WTC11 (cell line): ENCODE measurements around the gene KIAA1755. TPM values are rescaled to one million over a fixed set of nuclear protein-coding genes. Genes with fewer than 3 reads are reported as not detected.
A peak's percentile ranks its signal among the peaks of the same experiment; 100 is the strongest.

Experiments used
- ATAC-seq: fragments of 200-7000 bp; cut with Tn5 transposase; 2 replicates; pipeline ENCODE4 v1.10.0; 2021; ENCODE audit warnings: mild to moderate bottlenecking, moderate library complexity
- CTCF ChIA-PET: fragments of 300-600 bp; sonication (Branson Sonifier 250); formaldehyde crosslinking; loops from one replicate; lab custom pipeline; 2021; ENCODE audit warnings: antibody characterized with exemption; lab: Charles Lee
- POLR2A ChIA-PET: fragments of 350-600 bp; sonication (Branson Sonifier 250); formaldehyde crosslinking; loops from one replicate; lab custom pipeline; 2021; ENCODE audit warnings: antibody characterized with exemption; lab: Charles Lee
- DNase-seq: peaks from one replicate; pipeline ENCODE4 v3.0.0; 2021; ENCODE audit warnings: low spot score
- H3K27ac Mint-ChIP-seq: 2 replicates; pipeline ENCODE4 v1.8.0; 2021; ENCODE audit warnings: mixed read lengths
- H3K27me3 Mint-ChIP-seq: 2 replicates; pipeline ENCODE4 v1.8.0; 2021; ENCODE audit warnings: low read depth, mild to moderate bottlenecking, moderate library complexity, mixed read lengths
- H3K36me3 Mint-ChIP-seq: 2 replicates; pipeline ENCODE4 v1.8.0; 2021; ENCODE audit warnings: mixed read lengths
- H3K4me1 Mint-ChIP-seq: 2 replicates; pipeline ENCODE4 v1.8.0; 2022; ENCODE audit warnings: mixed read lengths
- H3K4me3 Mint-ChIP-seq: 2 replicates; pipeline ENCODE4 v1.8.0; 2021; ENCODE audit warnings: mild to moderate bottlenecking, moderate library complexity, mixed read lengths
- H3K9me3 Mint-ChIP-seq: 2 replicates; pipeline ENCODE4 v1.8.0; 2021; ENCODE audit warnings: mixed read lengths
- ARID4B ChIP-seq: sonication (generic); formaldehyde crosslinking; IDR thresholded peaks from 2 replicates; pipeline ENCODE4 v1.8.0; 2023; ENCODE audit warnings: missing genetic modification reagents, mild to moderate bottlenecking, borderline replicate concordance
- ATF2 ChIP-seq: sonication (generic); formaldehyde crosslinking; IDR thresholded peaks from 2 replicates; pipeline ENCODE4 v1.8.1; 2022; ENCODE audit warnings: low read depth, missing genetic modification reagents, borderline replicate concordance
- FOXK1 ChIP-seq: sonication (generic); formaldehyde crosslinking; IDR thresholded peaks from 2 replicates; pipeline ENCODE4 v1.8.0; 2022; ENCODE audit warnings: mild to moderate bottlenecking, moderate library complexity, missing genetic modification reagents
- HMGA2 ChIP-seq: fragments of 250-450 bp; sonication (Bioruptor Pico); IDR thresholded peaks from 2 replicates; pipeline ENCODE4 v1.4.0; 2021; ENCODE audit warnings: mild to moderate bottlenecking, moderate library complexity
- JAZF1 ChIP-seq: fragments of 250-450 bp; sonication (Bioruptor Pico); IDR thresholded peaks from 2 replicates; pipeline ENCODE4 v1.9.0; 2021; ENCODE audit warnings: moderate library complexity, mild to moderate bottlenecking, inconsistent platforms
- JUN ChIP-seq: sonication (generic); formaldehyde crosslinking; IDR thresholded peaks from 2 replicates; pipeline ENCODE4 v1.8.0; 2023; ENCODE audit warnings: mild to moderate bottlenecking, missing genetic modification reagents
- MXD4 ChIP-seq: fragments of 250-450 bp; sonication (Bioruptor Pico); IDR thresholded peaks from 2 replicates; pipeline ENCODE4 v1.8.0; 2021; ENCODE audit warnings: mild to moderate bottlenecking, moderate library complexity, borderline replicate concordance
- NR1H2 ChIP-seq: sonication (generic); formaldehyde crosslinking; IDR thresholded peaks from 2 replicates; pipeline ENCODE4 v1.9.0; 2021; ENCODE audit warnings: mild to moderate bottlenecking, moderate library complexity, missing genetic modification reagents
- NR3C1 ChIP-seq: sonication (generic); formaldehyde crosslinking; conservative IDR thresholded peaks from 2 replicates; pipeline ENCODE4 v1.8.1; 2023; ENCODE audit warnings: low read depth, mild to moderate bottlenecking, missing genetic modification reagents
- PREB ChIP-seq: sonication (generic); formaldehyde crosslinking; IDR thresholded peaks from 2 replicates; pipeline ENCODE4 v1.8.1; 2022; ENCODE audit warnings: mild to moderate bottlenecking, missing genetic modification reagents, moderate library complexity, borderline replicate concordance
- RORB ChIP-seq: fragments of 250-450 bp; sonication (Bioruptor Pico); IDR thresholded peaks from 2 replicates; pipeline ENCODE4 v1.9.0; 2021; ENCODE audit warnings: mild to moderate bottlenecking
- ZBTB21 ChIP-seq: sonication (generic); formaldehyde crosslinking; IDR thresholded peaks from 2 replicates; pipeline ENCODE4 v1.8.1; 2023; ENCODE audit warnings: mild to moderate bottlenecking, missing genetic modification reagents, borderline replicate concordance
- ZMAT4 ChIP-seq: fragments of 250-450 bp; sonication (Bioruptor Pico); IDR thresholded peaks from 2 replicates; pipeline ENCODE4 v1.9.0; 2021; ENCODE audit warnings: mild to moderate bottlenecking
- ZNF232 ChIP-seq: sonication (generic); formaldehyde crosslinking; IDR thresholded peaks from 2 replicates; pipeline ENCODE4 v1.8.0; 2022; ENCODE audit warnings: mild to moderate bottlenecking, missing genetic modification reagents
- ZNF281 ChIP-seq: sonication (generic); formaldehyde crosslinking; IDR thresholded peaks from 2 replicates; pipeline ENCODE4 v1.8.0; 2023; ENCODE audit warnings: mild to moderate bottlenecking, missing genetic modification reagents
- ZNF671 ChIP-seq: fragments of 250-450 bp; sonication (Bioruptor Pico); IDR thresholded peaks from 2 replicates; pipeline ENCODE4 v1.8.0; 2021; ENCODE audit warnings: mild to moderate bottlenecking
- total RNA-seq: library from RNA; stranded (reverse); gene quantifications from 3 replicates; pipeline ENCODE4 v1.2.3, GENCODE V29; 2021
- TF ChIP-seq, protein P1 (sequence below): sonication (generic); formaldehyde crosslinking; IDR thresholded peaks from 2 replicates; pipeline ENCODE4 v1.8.1; 2023; ENCODE audit warnings: mild to moderate bottlenecking, missing genetic modification reagents
- TF ChIP-seq, protein P2 (sequence below): fragments of 250-450 bp; sonication (Bioruptor Pico); IDR thresholded peaks from 2 replicates; pipeline ENCODE4 v2.1.2; 2022; ENCODE audit warnings: mild to moderate bottlenecking, moderate library complexity

Gene KIAA1755
- total RNA-seq, 1 experiment from 2014 or later = 0.50 TPM

GRCh38 chr20:38302786-38303185 lies 42.3 kb upstream of the KIAA1755 start:
- TF ChIP-seq ZNF281 (CRISPR knock-in tag) = no peak
- no peak for TF ChIP-seq JUN (CRISPR knock-in tag)
- TF ChIP-seq HMGA2 (CRISPR knock-in tag) = no peak
- TF ChIP-seq ZMAT4 (CRISPR knock-in tag) = no peak
- no peak for TF ChIP-seq JAZF1
- TF ChIP-seq, all 79 proteins: peak for 0
- Mint-ChIP-seq H3K27ac (no peak overlapping the region), H3K4me1 (peaks cover 11% of the 10 kb centered on the region), H3K9me3 (no peaks in the 10 kb centered on the region), H3K27me3 (no peaks in the 10 kb centered on the region), H3K36me3 (no peaks in the 10 kb centered on the region), H3K4me3 (no peak overlapping the region)
- CTCF ChIA-PET = interaction anchor here (0.8 to 1.4 kb wide), 2 partner anchors 43 to 50 kb away, joined by 3 to 4 read pairs; no protein-coding TSS in a partner anchor
- no peak for ATAC-seq
- POLR2A ChIA-PET = no interaction called here
- peak; percentile 42 for DNase-seq

- TF ChIP-seq ATF2 (CRISPR knock-in tag) (no peak), NR1H2 (CRISPR knock-in tag) (no peak), FOXK1 (CRISPR knock-in tag) (no peak), ZNF232 (CRISPR knock-in tag) (no peak), RORB (CRISPR knock-in tag) (no peak)
- Mint-ChIP-seq H3K4me3 (no peak overlapping the region), H3K27me3 (no peaks in the 10 kb centered on the region), H3K9me3 (no peaks in the 10 kb centered on the region), H3K27ac (no peak overlapping the region), H3K4me1 (peaks cover 11% of the 10 kb centered on the region), H3K36me3 (no peaks in the 10 kb centered on the region)
- ATAC-seq = no peak
- CTCF ChIA-PET = interaction anchor here (0.7 to 2.1 kb wide), 3 partner anchors 10 to 244 kb away, joined by 3 to 7 read pairs (median 3); no protein-coding TSS in a partner anchor
- no peak for DNase-seq
- POLR2A ChIA-PET = interaction anchor here (0.7 kb wide), 1 partner anchor 117 kb away, joined by 3 read pairs; no protein-coding TSS in a partner anchor
Measured at GRCh38 chr20:38301309-38301708, 40.8 kb upstream of the KIAA1755 start.

DNA sequence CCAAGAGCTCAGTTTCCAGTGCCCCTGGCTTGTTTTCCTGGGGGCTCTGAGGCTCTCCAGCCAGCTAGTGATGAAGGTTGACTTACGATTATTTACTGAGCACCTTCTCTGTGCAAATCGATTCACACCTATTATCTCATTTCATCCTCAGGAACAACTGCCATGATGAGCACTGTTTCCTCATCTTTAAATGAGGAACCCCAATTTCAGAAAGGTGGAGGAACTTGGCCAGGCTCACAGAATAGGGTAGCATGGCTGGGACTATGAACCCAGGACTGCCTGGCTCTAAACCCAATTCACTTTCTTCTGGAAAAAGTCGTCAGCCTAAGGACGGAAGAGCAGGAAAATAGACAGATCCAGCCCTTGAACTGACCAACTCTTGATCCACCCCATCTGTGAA lies 39.9 kb upstream of the KIAA1755 start:
- Mint-ChIP-seq H3K27ac (no peak overlapping the region), H3K4me3 (no peak overlapping the region), H3K36me3 (no peaks in the 10 kb centered on the region), H3K27me3 (no peaks in the 10 kb centered on the region), H3K4me1 (peaks cover 11% of the 10 kb centered on the region), H3K9me3 (no peaks in the 10 kb centered on the region)
- ATAC-seq = no peak
- no peak for DNase-seq
- CTCF ChIA-PET = interaction anchor here (1.0 to 2.5 kb wide), 10 partner anchors 8 to 227 kb away, joined by 3 to 13 read pairs (median 5); no protein-coding TSS in a partner anchor
- POLR2A ChIA-PET = interaction anchor here (0.6 kb wide), 1 partner anchor 13 kb away, joined by 3 read pairs; no protein-coding TSS in a partner anchor
- TF ChIP-seq PREB (no peak), ARID4B (CRISPR knock-in tag) (no peak), NR3C1 (CRISPR knock-in tag) (no peak), ZBTB21 (CRISPR knock-in tag) (no peak), MXD4 (CRISPR knock-in tag) (no peak), ZNF671 (CRISPR knock-in tag) (no peak), RORB (CRISPR knock-in tag) (no peak)
- TF ChIP-seq, protein P1, sequence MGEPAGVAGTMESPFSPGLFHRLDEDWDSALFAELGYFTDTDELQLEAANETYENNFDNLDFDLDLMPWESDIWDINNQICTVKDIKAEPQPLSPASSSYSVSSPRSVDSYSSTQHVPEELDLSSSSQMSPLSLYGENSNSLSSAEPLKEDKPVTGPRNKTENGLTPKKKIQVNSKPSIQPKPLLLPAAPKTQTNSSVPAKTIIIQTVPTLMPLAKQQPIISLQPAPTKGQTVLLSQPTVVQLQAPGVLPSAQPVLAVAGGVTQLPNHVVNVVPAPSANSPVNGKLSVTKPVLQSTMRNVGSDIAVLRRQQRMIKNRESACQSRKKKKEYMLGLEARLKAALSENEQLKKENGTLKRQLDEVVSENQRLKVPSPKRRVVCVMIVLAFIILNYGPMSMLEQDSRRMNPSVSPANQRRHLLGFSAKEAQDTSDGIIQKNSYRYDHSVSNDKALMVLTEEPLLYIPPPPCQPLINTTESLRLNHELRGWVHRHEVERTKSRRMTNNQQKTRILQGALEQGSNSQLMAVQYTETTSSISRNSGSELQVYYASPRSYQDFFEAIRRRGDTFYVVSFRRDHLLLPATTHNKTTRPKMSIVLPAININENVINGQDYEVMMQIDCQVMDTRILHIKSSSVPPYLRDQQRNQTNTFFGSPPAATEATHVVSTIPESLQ (CRISPR knock-in tag) = no peak
- TF ChIP-seq, protein P2, sequence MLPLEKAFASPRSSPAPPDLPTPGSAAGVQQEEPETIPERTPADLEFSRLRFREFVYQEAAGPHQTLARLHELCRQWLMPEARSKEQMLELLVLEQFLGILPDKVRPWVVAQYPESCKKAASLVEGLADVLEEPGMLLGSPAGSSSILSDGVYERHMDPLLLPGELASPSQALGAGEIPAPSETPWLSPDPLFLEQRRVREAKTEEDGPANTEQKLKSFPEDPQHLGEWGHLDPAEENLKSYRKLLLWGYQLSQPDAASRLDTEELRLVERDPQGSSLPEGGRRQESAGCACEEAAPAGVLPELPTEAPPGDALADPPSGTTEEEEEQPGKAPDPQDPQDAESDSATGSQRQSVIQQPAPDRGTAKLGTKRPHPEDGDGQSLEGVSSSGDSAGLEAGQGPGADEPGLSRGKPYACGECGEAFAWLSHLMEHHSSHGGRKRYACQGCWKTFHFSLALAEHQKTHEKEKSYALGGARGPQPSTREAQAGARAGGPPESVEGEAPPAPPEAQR (CRISPR knock-in tag) = no peak
